Measurements from ENCODE around the gene SDK1. TPM values are rescaled to one million over a fixed set of nuclear protein-coding genes. Genes with fewer than 3 reads are reported as not detected.

Gene SDK1
- total RNA-seq, 1 experiment from 2014 or later: 7.1 TPM

DNA sequence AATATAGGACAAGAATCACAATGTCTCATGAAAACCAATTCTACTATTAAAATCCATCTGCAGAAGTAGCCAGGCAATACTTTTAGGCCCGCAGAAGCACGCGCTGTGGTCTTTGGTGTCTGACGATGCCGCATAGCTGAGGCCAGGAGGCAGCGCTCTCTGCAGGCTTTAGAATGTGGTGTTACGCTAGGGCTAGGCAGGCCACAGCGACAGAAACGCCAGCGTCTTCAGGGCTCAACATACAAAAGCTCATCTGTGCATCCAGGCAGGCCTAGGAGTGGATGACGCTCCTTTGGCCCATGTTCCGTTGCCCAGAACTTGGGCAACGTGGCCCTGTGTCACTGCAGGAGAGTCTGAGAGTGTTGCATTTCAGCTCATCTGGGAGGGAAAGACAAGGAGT is 779.9 kb downstream of the SDK1 start:
- H3K27me3 ChIP-seq (replicated peaks; ENCODE audit: control insufficient read depth, insufficient read depth, low read length): no peaks in the 10 kb centered on the region
- no TSS peak for BruUV-seq (replicated peaks)
- POLR2A ChIA-PET: no interaction called here
- Mint-ChIP-seq H3K9me3 (ENCODE audit: unreplicated experiment) (peaks cover 25% of the 10 kb centered on the region), H3K4me3 (ENCODE audit: unreplicated experiment) (no peak overlapping the region), H3K27ac (ENCODE audit: unreplicated experiment) (no peak overlapping the region), H3K36me3 (ENCODE audit: insufficient read depth, unreplicated experiment) (no peaks in the 10 kb centered on the region), H3K27me3 (ENCODE audit: insufficient read depth, unreplicated experiment) (peaks cover 3% of the 10 kb centered on the region), H3K4me1 (ENCODE audit: low read depth, unreplicated experiment) (no peaks in the 10 kb centered on the region)
- H3K36me3 ChIP-seq (ENCODE audit: control insufficient read depth, insufficient read depth, low read length): no peaks in the 10 kb centered on the region
- DNase-seq: no peak
- H3K9me3 ChIP-seq: no peaks in the 10 kb centered on the region; the same call in 1 of the 2 replicates
- TF ChIP-seq, protein P1, sequence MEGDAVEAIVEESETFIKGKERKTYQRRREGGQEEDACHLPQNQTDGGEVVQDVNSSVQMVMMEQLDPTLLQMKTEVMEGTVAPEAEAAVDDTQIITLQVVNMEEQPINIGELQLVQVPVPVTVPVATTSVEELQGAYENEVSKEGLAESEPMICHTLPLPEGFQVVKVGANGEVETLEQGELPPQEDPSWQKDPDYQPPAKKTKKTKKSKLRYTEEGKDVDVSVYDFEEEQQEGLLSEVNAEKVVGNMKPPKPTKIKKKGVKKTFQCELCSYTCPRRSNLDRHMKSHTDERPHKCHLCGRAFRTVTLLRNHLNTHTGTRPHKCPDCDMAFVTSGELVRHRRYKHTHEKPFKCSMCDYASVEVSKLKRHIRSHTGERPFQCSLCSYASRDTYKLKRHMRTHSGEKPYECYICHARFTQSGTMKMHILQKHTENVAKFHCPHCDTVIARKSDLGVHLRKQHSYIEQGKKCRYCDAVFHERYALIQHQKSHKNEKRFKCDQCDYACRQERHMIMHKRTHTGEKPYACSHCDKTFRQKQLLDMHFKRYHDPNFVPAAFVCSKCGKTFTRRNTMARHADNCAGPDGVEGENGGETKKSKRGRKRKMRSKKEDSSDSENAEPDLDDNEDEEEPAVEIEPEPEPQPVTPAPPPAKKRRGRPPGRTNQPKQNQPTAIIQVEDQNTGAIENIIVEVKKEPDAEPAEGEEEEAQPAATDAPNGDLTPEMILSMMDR (IDR thresholded peaks at IDR 0.05; ENCODE audit: insufficient read depth in 1 of 2, low read depth in 1 of 2, low read length in 1 of 2, severe bottlenecking in 1 of 2, unreplicated experiment in 1 of 2): no peak
- no peak overlapping the region for H3K4me3 ChIP-seq (ENCODE audit: low read depth, low read length)
- intact Hi-C loops (cut with micrococcal nuclease; ENCODE audit: unreplicated experiment): no loop called here
- no peaks in the 10 kb centered on the region for H3K4me1 ChIP-seq
- CTCF ChIA-PET: no interaction called here

- no peaks in the 10 kb centered on the region for H3K4me1 Mint-ChIP-seq (ENCODE audit: low read depth, unreplicated experiment)
- ChIA-PET CTCF (no interaction called here), POLR2A (no interaction called here)
- peaks cover 21% of the 10 kb centered on the region for H3K9me3 Mint-ChIP-seq (ENCODE audit: unreplicated experiment)
- peaks cover 3% of the 10 kb centered on the region for H3K27me3 Mint-ChIP-seq (ENCODE audit: insufficient read depth, unreplicated experiment)
- BruUV-seq (replicated peaks): no TSS peak
- H3K36me3 Mint-ChIP-seq (ENCODE audit: insufficient read depth, unreplicated experiment): no peaks in the 10 kb centered on the region
- H3K27me3 ChIP-seq (replicated peaks; ENCODE audit: control insufficient read depth, insufficient read depth, low read length): no peaks in the 10 kb centered on the region
- no peak overlapping the region for H3K4me3 Mint-ChIP-seq (ENCODE audit: unreplicated experiment)
- DNase-seq: no peak
- no peaks in the 10 kb centered on the region; the same call in 1 of the 2 replicates for H3K9me3 ChIP-seq
- no peaks in the 10 kb centered on the region for H3K4me1 ChIP-seq
- H3K36me3 ChIP-seq (ENCODE audit: control insufficient read depth, insufficient read depth, low read length): no peaks in the 10 kb centered on the region
- TF ChIP-seq, protein P1 (IDR thresholded peaks at IDR 0.05; ENCODE audit: insufficient read depth in 1 of 2, low read depth in 1 of 2, low read length in 1 of 2, severe bottlenecking in 1 of 2, unreplicated experiment in 1 of 2): no peak
- H3K4me3 ChIP-seq (ENCODE audit: low read depth, low read length): no peak overlapping the region
- intact Hi-C loops (cut with micrococcal nuclease; ENCODE audit: unreplicated experiment): no loop called here
- no peak overlapping the region for H3K27ac Mint-ChIP-seq (ENCODE audit: unreplicated experiment)
Observed at GRCh38 chr7:4083513-4083912, 782.5 kb downstream of the SDK1 start.

GRCh38 chr7:4084271-4084670 is 783.2 kb downstream of the SDK1 start:
- Histone ChIP-seq H3K4me3 (ENCODE audit: low read depth, low read length) (no peak overlapping the region), H3K36me3 (ENCODE audit: control insufficient read depth, insufficient read depth, low read length) (no peaks in the 10 kb centered on the region), H3K4me1 (no peaks in the 10 kb centered on the region), H3K9me3 (no peaks in the 10 kb centered on the region; the same call in 1 of the 2 replicates), H3K27me3 (replicated peaks; ENCODE audit: control insufficient read depth, insufficient read depth, low read length) (no peaks in the 10 kb centered on the region)
- intact Hi-C loops (cut with micrococcal nuclease; ENCODE audit: unreplicated experiment): no loop called here
- Mint-ChIP-seq H3K4me1 (ENCODE audit: low read depth, unreplicated experiment) (no peaks in the 10 kb centered on the region), H3K9me3 (ENCODE audit: unreplicated experiment) (peaks cover 17% of the 10 kb centered on the region), H3K27me3 (ENCODE audit: insufficient read depth, unreplicated experiment) (peaks cover 2% of the 10 kb centered on the region), H3K4me3 (ENCODE audit: unreplicated experiment) (no peak overlapping the region), H3K27ac (ENCODE audit: unreplicated experiment) (no peak overlapping the region), H3K36me3 (ENCODE audit: insufficient read depth, unreplicated experiment) (no peaks in the 10 kb centered on the region)
- ChIA-PET POLR2A (no interaction called here), CTCF (no interaction called here)
- TF ChIP-seq, protein P1 (IDR thresholded peaks at IDR 0.05; ENCODE audit: insufficient read depth in 1 of 2, low read depth in 1 of 2, low read length in 1 of 2, severe bottlenecking in 1 of 2, unreplicated experiment in 1 of 2): no peak
- BruUV-seq (replicated peaks): no TSS peak
- no peak for DNase-seq

Data from Caco-2 (cell line).